ENCODE results near the gene SDR9C7.
"Not testable (repeated sequence)": the region's sequence is repeated elsewhere in the genome, so short reads cannot be mapped to it uniquely, and the experiment has no call there.

SDR9C7 gene

GRCh38 chr12:56916296-56916995 lies 17.8 kb downstream of the SDR9C7 start:
- no peak for DNase-seq (ENCODE audit: low read depth, low spot score)

DNA sequence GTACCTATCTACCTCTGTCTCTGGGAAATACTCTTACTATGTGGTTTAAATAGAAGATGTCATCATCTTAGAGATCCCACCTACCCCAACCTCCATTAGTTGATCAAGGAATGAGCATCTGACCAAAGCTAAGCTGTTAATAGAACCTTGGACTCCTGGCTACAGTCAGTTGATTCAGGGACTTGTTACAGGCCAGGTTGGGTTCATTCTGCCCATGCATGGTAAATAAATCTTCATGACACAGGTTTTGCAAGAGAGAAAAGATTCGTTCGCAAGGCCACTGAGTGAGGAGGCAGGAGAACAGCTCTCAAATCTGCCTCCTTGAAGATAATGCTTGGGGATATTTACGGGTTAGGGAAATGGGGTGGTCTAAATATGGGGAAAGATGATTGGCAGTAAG lies 19.5 kb downstream of the SDR9C7 start:
- DNase-seq (ENCODE audit: low read depth, low spot score): no peak

DNA sequence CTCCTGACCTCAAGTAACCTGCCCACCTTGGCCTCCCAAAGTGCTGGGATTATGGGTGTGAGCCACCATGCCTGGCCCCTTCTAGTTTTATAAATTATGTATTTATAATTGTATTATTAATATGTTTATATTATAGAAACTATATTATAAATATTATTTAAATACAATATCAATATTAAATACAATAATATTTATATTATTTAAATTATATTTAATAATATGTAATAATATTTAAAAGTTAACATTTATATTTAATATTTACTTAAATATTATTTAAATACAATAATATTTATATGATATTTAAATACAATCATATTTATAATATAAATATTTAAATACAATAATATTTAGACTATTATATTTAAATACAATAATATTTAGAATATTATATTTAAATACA lies 20.0 kb downstream of the SDR9C7 start:
- DNase-seq (ENCODE audit: low read depth, low spot score): no peak

DNA sequence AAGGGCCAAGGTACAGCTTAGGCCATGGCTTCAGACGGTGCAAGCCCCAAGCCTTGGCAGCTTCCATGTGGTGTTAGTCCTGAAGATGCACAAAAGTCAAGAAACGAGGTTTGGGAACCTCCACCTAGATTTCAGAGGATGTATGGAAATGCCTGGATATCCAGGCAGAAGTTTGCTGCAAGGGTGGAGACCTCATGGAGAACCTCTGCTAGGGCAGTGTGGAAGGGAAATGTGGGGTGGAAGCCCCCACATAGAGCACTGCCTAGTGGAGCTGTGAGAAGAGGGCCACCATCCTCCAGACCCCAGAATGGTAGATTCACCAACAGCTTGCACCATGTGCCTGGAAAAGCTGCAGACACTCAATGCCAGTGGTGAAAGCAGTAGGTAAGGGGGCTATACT lies 24.8 kb downstream of the SDR9C7 start:
- not testable (repeated sequence) for DNase-seq (ENCODE audit: low read depth, low spot score)

DNA sequence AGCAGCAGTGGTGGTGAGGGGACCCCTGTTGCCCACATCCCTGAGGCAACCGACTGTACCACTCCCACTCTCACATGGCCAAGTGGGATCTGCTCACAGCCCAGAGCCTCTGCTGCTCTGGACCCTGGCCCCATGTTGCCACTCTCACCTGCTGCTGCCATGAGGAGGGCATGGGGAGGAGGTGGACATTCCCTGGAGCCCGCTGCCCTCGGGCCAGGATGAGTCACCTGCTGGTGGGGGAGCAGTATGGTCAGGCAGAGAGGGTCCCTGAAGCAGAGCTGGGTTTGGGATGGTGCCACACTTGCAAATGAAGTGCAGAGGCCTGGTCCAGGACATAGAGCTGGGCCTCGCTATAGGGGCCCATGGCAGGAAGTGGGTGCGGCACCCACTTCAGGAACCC lies 26.1 kb downstream of the SDR9C7 start:
- no peak for DNase-seq (ENCODE audit: low read depth, low spot score)

DNA sequence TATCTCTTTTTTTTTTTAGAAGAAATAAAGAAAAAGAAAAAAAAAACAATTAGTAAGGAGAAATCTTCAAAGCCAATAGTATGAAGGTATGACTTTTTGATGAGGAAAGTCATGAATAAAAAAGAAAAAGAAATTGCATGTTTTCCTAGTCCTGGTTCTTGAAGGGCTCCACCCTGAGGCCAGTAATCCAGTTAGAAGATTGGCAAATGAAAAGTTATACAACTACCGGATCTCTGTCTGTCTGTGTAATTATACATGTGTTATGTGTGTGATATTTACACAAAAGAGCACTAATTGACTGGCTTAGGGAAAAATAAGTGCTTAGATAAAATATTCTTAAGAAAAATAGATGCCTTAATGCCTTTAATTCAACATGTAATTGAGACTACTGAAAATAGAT lies 28.4 kb downstream of the SDR9C7 start:
- no peak for DNase-seq (ENCODE audit: low read depth, low spot score)

DNA sequence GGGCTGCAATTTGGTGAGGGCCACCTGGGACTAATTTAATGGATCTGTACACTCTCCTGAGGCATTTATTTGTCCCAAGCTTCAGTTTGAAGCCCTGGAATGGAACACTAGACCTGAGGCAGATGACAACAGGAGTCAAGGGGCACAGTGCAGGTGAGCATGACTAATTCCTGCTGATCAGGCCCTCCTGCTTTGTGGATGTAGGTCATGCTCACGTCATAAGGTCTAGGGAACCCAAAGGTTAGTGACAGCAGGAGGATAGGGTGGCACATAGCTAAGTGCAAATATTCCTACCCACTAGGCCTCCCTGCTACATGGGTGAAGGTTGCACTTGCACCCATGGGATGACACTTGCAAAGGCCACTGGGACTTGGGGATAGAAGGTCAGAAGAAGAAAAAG lies 30.8 kb downstream of the SDR9C7 start:
- DNase-seq (ENCODE audit: low read depth, low spot score): no peak

DNA sequence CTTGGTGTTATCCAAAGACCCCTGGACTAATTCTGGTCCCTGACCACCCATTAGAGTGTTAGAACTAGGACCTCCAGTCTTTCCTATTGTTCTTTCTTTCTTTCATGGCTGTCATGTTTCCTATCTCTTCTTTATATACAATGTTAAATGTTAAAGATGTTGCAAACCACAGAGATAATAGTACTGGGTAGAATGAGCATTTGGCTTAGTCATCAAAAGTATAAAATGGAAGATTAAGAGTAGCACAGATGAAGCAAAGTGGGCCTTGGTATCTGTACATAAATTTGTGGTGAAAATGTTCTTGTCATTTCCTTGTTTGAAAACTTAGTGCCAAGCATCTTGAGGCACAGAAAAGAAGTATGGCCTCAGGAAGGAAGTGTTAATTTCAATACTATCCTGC lies 32.9 kb downstream of the SDR9C7 start:
- DNase-seq (ENCODE audit: low read depth, low spot score): not testable (repeated sequence)

- no peak for DNase-seq (ENCODE audit: low read depth, low spot score)
Measured at GRCh38 chr12:56900583-56900982, 33.6 kb downstream of the SDR9C7 start.

- DNase-seq (ENCODE audit: low read depth, low spot score): no peak
Measured at GRCh38 chr12:56898938-56899337, 35.3 kb downstream of the SDR9C7 start.

DNA sequence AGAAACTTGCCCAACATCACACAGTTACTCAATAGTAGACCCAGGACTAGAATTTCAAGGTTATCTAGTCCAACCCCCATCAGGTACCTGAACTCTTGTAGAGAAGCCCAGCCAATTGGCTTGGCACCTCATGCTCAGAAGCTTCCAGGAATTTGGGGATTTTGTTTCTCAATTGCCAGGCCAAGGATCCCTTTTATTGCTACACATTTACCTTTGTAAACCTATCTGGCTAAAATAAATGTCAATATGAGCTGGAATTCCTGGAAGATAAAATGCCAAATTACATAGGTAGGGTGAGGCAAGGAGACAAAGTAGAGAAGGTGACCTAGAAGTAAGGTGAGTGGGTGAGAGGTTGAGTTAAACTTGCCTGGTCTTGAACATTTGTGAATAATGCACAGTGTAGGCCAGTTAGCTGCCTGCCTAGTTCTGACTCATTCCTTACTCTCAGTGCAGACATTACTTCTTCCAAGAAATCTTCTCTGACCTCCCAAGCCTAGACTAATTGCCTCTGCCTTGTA lies 36.3 kb downstream of the SDR9C7 start:
- no peak for DNase-seq (ENCODE audit: low read depth, low spot score)

DNA sequence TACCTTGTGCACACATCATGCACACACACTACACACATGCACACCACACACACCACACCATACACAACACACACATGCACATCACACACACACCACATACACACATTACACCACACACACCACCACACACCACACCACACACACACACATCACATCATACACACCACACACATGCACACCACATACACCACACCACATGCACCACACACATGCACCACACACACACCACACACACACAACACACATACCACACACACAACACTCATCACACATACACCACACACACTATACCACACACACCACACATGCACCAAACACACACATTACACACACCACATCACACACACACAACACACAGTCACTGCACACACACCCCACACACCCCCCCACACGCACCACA lies 38.1 kb downstream of the SDR9C7 start:
- no peak for DNase-seq (ENCODE audit: low read depth, low spot score)

DNA sequence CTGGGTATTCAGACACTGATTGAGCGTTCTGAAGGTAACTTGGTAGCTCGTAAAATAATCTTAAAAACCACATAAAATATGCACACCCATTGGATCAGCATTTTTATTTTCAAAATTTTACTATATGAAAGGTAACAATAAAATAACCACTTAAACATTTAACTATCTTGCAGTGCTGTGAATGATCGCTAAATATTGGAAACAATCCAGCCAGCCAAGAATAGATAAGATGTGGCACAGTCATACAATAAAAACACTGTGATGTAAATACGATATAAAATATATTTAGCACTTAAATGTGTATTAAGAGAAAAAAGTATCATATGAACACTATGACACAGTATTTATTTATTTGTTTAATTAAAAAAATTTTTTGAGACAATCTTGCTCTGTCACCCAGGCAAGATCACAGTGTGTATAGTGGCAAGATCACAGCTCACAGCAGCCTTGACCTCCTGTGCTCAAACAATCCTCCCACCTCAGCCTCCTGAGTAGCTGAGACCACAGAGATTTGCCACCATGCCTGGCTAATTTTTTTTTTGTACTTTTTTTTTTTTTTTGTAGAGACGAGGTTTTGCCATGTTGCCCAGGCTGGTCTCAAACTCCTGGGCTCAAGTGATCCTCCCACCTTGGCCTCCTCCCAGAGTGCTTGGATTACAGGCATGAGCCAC lies 39.4 kb downstream of the SDR9C7 start:
- DNase-seq (ENCODE audit: low read depth, low spot score): no peak

- DNase-seq (ENCODE audit: low read depth, low spot score): not testable (repeated sequence)
Measured at GRCh38 chr12:56891885-56892284, 42.3 kb downstream of the SDR9C7 start.

- DNase-seq (ENCODE audit: low read depth, low spot score): no peak
Measured at GRCh38 chr12:56886319-56886718, 47.9 kb downstream of the SDR9C7 start.

- no peak for DNase-seq (ENCODE audit: low read depth, low spot score)
Measured at GRCh38 chr12:56885316-56885715, 48.9 kb downstream of the SDR9C7 start.

- no peak for DNase-seq (ENCODE audit: low read depth, low spot score)
Measured at GRCh38 chr12:56884421-56884820, 49.8 kb downstream of the SDR9C7 start.

DNA sequence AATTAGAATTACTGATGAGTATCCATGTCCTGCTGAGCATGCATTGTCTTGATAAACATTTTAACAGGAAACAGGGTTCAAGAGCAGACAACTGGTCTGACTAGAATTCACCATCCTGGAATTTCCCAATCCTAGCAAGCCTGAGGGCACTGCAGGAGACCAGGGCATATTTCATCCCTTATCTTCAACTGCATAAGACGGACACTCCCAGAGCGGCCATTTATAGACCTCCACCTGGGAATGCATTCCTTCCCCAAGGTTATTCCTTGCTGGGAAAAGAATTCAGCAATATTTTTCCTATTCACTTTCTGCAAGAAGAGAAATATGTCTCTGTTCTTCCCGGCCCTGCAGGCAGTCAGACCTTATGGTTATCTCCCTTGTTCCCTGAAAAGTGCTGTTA lies 51.8 kb downstream of the SDR9C7 start:
- DNase-seq (ENCODE audit: low read depth, low spot score): not testable (repeated sequence)

DNA sequence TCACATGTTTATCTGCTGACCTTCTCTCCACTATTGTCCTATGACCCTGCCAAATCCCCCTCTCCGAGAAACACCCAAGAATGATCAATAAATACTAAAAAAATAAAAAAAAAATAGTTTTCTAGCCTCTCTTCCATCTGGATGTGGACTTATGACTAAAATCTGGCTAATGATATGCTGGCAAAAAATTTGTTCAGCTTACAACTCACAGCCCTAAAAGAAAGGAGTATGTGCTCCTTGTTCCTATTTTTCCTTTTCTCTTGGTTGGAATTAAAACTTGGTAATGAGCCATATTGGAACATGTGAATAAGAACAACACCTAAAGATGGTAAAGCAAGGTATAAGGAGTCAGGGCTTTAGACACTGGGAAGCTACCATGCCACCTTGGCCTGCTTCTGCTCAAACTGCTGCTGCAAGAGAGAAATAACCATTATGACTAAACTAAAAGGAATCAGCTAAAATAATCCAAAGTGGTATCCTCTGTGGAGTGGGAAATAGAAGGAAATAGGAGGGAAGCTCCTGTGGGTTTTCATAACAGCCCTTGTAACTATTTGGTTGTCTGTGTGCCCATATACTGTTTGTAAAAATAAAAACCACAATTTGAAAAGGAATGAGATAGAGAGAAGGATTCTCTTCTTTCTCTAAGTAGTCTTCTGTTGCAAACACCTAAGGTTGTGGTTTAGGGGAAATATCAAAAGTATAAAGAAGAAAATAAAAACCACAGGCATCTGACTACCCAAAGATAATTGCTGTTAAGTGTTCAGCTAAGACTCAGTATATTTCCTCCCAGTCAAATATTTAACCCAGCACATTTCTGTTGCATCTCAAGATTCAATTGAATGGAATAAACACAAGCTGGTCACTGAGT lies 53.8 kb downstream of the SDR9C7 start:
- DNase-seq (ENCODE audit: low read depth, low spot score): no peak

- not testable (repeated sequence) for DNase-seq (ENCODE audit: low read depth, low spot score)
Measured at GRCh38 chr12:56879240-56880124, 54.7 kb downstream of the SDR9C7 start.

DNA sequence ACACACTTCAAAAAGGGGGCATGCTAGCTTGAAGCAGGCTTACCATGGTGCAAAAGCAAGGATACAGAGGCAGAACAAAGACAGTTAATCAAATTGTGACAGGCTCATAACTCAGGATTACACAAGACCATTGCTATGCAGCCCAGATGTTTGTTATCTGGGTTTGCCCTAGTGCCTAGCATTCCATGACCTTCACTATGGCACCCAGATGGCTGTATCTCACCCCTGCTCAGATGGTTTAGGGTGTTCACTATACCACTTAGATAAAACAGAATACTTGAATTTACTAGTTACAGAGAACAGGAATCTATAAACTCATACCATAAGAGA lies 56.2 kb downstream of the SDR9C7 start:
- DNase-seq (ENCODE audit: low read depth, low spot score): no peak
